Urinary bladder (tissue), 2 donors: ENCODE measurements around the gene LINGO4. TPM values are rescaled to one million over a fixed set of nuclear protein-coding genes. Genes with fewer than 3 reads are reported as not detected.

ENCODE experiments used
- polyA plus RNA-seq: library from polyadenylated mRNA; stranded (reverse); fragments of 200-250 nt; gene quantifications from one replicate; pipeline ENCODE4 v1.2.3, GENCODE V29; 2013
- small RNA-seq: library from RNA; depleted of rRNA; stranded (forward); fragments of <200 nt; gene quantifications from one replicate; pipeline ENCODE3, GENCODE V24; 2014
- total RNA-seq: library from RNA; depleted of rRNA; stranded (reverse); fragments of >200 nt; gene quantifications from one replicate; pipeline ENCODE4 v1.2.3, GENCODE V29; 2014
- donor health status: healthy.

The LINGO4 gene
- total and polyA plus RNA-seq, 2 donors = 0.16 to 0.19 TPM

Small RNAs within 50 kb of the gene (small RNA-seq; reads per million reads assigned to genes)
- gene RF00019 = not detected

Other genes with a start within 250 kb of the LINGO4 start
- 66.6 TPM for gene SNX27, start 193.4 kb downstream of the LINGO4 start, total RNA-seq
- gene SNX27, start 193.4 kb downstream of the LINGO4 start, polyA plus RNA-seq = 18.6 TPM
- gene CELF3, start 88.6 kb downstream of the LINGO4 start, total RNA-seq = 0.37 TPM
- 0.47 TPM for gene CELF3, start 88.6 kb downstream of the LINGO4 start, polyA plus RNA-seq
- not detected for gene RIIAD1, start 83.9 kb downstream of the LINGO4 start, total RNA-seq
- 1.8 TPM for gene RIIAD1, start 83.9 kb downstream of the LINGO4 start, polyA plus RNA-seq
- gene MRPL9, start 41.9 kb downstream of the LINGO4 start, total RNA-seq = 40.7 TPM
- 54.7 TPM for gene MRPL9, start 41.9 kb downstream of the LINGO4 start, polyA plus RNA-seq
- 4.2 TPM for gene TDRKH, start 14.9 kb downstream of the LINGO4 start, total RNA-seq
- gene TDRKH, start 14.9 kb downstream of the LINGO4 start, polyA plus RNA-seq = 3.1 TPM
- 1.6 TPM for gene RORC, start 26.4 kb upstream of the LINGO4 start, total RNA-seq
- gene RORC, start 26.4 kb upstream of the LINGO4 start, polyA plus RNA-seq = 0.71 TPM
- not detected for gene C2CD4D, start 34.4 kb upstream of the LINGO4 start, total RNA-seq
- 0.05 TPM for gene C2CD4D, start 34.4 kb upstream of the LINGO4 start, polyA plus RNA-seq
- gene THEM5, start 48.3 kb upstream of the LINGO4 start, total RNA-seq = not detected
- gene THEM5, start 48.3 kb upstream of the LINGO4 start, polyA plus RNA-seq = not detected
- 16.5 TPM for gene THEM4, start 104.1 kb upstream of the LINGO4 start, total RNA-seq
- 12.5 TPM for gene THEM4, start 104.1 kb upstream of the LINGO4 start, polyA plus RNA-seq
- 116 TPM for gene S100A10, start 188.4 kb upstream of the LINGO4 start, total RNA-seq
- 246 TPM for gene S100A10, start 188.4 kb upstream of the LINGO4 start, polyA plus RNA-seq
- 81.9 TPM for gene S100A11, start 231.6 kb upstream of the LINGO4 start, total RNA-seq
- 910 TPM for gene S100A11, start 231.6 kb upstream of the LINGO4 start, polyA plus RNA-seq